GM12891 (cell line): ENCODE data around the gene DCDC2.

Experiments
- PAX5 ChIP-seq: IDR thresholded peaks from 2 replicates; pipeline ENCODE4 v1.6.1; 2011; ENCODE audit warnings: low read length, moderate library complexity, mild to moderate bottlenecking; ENCODE audit not compliant: insufficient read depth, severe bottlenecking
- POLR2A ChIP-seq: IDR thresholded peaks from 2 replicates; pipeline ENCODE4 v1.6.1; 2011; ENCODE audit warnings: low read depth, low read length, control low read depth
- POLR2AphosphoS5 ChIP-seq: IDR thresholded peaks from 2 replicates; pipeline ENCODE4 v1.6.1; 2011; ENCODE audit warnings: low read depth, low read length, control low read depth
- POU2F2 ChIP-seq: IDR thresholded peaks from 2 replicates; pipeline ENCODE4 v1.6.1; 2011; ENCODE audit warnings: low read depth, mild to moderate bottlenecking, control low read depth, low read length, moderate library complexity
- SPI1 ChIP-seq: IDR thresholded peaks from 2 replicates; pipeline ENCODE4 v1.6.1; 2011; ENCODE audit warnings: low read depth, low read length, control low read depth

GRCh38 chr6:24257282-24257681 is 100.6 kb downstream of the DCDC2 start:
- no peak for TF ChIP-seq POLR2AphosphoS5
- no peak for TF ChIP-seq POU2F2
- no peak for TF ChIP-seq POLR2A
- TF ChIP-seq SPI1, result no peak
- TF ChIP-seq PAX5, result no peak
